SH-SY5Y (cell line): ENCODE results near the gene EFCAB14.

Source experiments
- GATA2 ChIP-seq: IDR thresholded peaks from 2 replicates; pipeline ENCODE4 v1.6.1; 2011; ENCODE audit warnings: mild to moderate bottlenecking, low read depth, low read length
- GATA3 ChIP-seq: IDR thresholded peaks from 2 replicates; pipeline ENCODE4 v1.6.1; 2011; ENCODE audit warnings: low read depth, mild to moderate bottlenecking, low read length, moderate library complexity

- TF ChIP-seq GATA2 (no peak), GATA3 (no peak)
These were observed at the start of gene EFCAB14 for GRCh38 chr1:46718727-46719622.
